ENCODE measurements around the gene SBK2. TPM values are rescaled to one million over a fixed set of nuclear protein-coding genes. Genes with fewer than 3 reads are reported as not detected.
"Not testable (repeated sequence)": the region's sequence is repeated elsewhere in the genome, so short reads cannot be mapped to it uniquely, and the experiment has no call there.

SBK2 gene
- total and polyA plus RNA-seq, 9 of the 15 experiments (the other 6 are each of a cell fraction or from before 2014, with no cell fraction given): not detected

DNA sequence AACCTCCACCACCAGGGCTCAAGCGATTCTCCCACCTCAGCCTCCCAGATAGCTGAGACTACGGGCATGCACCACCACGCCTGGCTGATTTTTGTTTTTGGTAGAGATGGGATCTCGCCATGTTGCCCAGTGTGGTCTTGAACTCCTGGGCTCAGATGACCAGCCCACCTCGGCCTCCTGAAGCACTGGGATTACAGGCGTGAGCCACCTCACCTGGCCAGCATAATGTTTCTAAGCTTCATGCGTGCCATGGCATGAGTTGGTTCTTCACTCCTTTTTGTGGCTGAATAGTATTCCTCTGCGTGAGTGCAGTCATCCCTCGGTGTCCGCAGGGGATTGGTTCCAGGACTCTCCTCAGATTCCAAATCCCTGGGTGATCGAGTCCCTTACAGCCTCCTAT lies 47.9 kb upstream of the SBK2 start:
- H3K4me1 ChIP-seq (replicated peaks in 1 of 2; ENCODE audit: control insufficient read depth in 2 of 2, insufficient read depth in 2 of 2, low read length in 2 of 2): peaks cover 13 to 33% of the 10 kb centered on the region in 2 experiments; a peak in 3 of 5 replicates
- in situ Hi-C loops (cut with MboI) (no loop called here), intact Hi-C loops (cut with micrococcal nuclease) (no loop called here)
- WGBS (ENCODE audit: insufficient coverage, low coverage, missing lambda C conversion rate): 20% methylated on average over 11 of the region's 11 CpGs
- no peak overlapping the region for H3K4me2 ChIP-seq (ENCODE audit: insufficient read depth, low read length)
- no TSS peak for BruUV-seq (replicated peaks)
- no peak overlapping the region for H3K27ac ChIP-seq (ENCODE audit: extremely low read depth, low read depth, low read length)
- no peaks in the 10 kb centered on the region for H3K9me1 ChIP-seq (ENCODE audit: control insufficient read depth, insufficient read depth, low read length)
- no peak overlapping the region for H2AFZ ChIP-seq (ENCODE audit: low read depth, low read length)
- FAIRE-seq (no peak), DNase-seq (ENCODE audit: extremely low read depth in 1 of 4, low spot score in 3 of 4) (no peak), ATAC-seq (no peak)
- ChIA-PET CTCF (ENCODE audit: low intra/inter-chr PET ratio) (no interaction called here), POLR2A (interaction anchor here (0.7 kb wide), 1 partner anchor 27 kb away, joined by 3 read pairs; no protein-coding TSS in a partner anchor)
- H3K36me3 ChIP-seq (ENCODE audit: control insufficient read depth, insufficient read depth, low read length): no peaks in the 10 kb centered on the region
- no peaks in the 10 kb centered on the region for H3K9me3 ChIP-seq (replicated peaks; ENCODE audit: control insufficient read depth, insufficient read depth, low read depth, low read length)
- 0 out of 2 replicates have a peak, but pooled peaks cover 6% of the 10 kb centered on the region for H4K20me1 ChIP-seq (replicated peaks; ENCODE audit: control insufficient read depth, insufficient read depth, low read length)
- H3K9ac ChIP-seq (ENCODE audit: insufficient read depth in 1 of 2, low read depth in 2 of 2, low read length in 2 of 2): no peak overlapping the region
- TF ChIP-seq BCOR (IDR thresholded peaks at IDR 0.05) (peak; percentile 61; the same call in 1 of the 2 replicates), LCOR (CRISPR knock-in tag; IDR thresholded peaks at IDR 0.05) (no peak), ZNF146 (CRISPR knock-in tag; IDR thresholded peaks at IDR 0.05; ENCODE audit: unreplicated experiment) (peak; percentile 68)
- no peak overlapping the region for H3K4me3 ChIP-seq
- H3K79me2 ChIP-seq (ENCODE audit: control insufficient read depth, insufficient read depth, low read length): peaks cover 8% of the 10 kb centered on the region
- H3K27me3 ChIP-seq (ENCODE audit: control insufficient read depth in 2 of 2, insufficient read depth in 2 of 2, low read length in 2 of 2): peaks cover 8 to 12% of the 10 kb centered on the region in 2 experiments; a peak in 4 of 5 replicates

DNA sequence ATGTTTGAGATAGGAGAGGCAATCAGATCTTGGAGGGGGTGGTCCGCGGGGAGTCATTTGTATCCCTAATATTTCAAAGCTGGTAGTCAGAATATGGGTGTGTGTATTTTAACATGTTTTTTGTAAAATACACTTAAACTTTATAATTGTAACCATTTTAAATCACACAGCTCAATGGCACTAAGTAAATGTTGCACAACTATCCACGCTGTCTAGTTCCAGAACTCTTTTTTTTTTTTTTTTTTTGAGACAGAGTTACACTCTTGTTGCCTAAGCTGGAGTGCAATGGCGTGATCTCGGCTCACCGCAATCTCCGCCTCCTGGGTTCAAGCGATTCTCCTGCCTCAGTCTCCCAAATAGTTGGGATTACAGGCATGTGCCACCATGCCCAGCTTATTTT lies 47.0 kb upstream of the SBK2 start:
- Histone ChIP-seq H3K27me3 (ENCODE audit: control insufficient read depth in 2 of 2, insufficient read depth in 2 of 2, low read length in 2 of 2) (peaks cover 8 to 12% of the 10 kb centered on the region in 2 experiments; a peak in 4 of 5 replicates), H3K4me1 (replicated peaks in 1 of 2; ENCODE audit: control insufficient read depth in 2 of 2, insufficient read depth in 2 of 2, low read length in 2 of 2) (peaks cover 13 to 41% of the 10 kb centered on the region in 2 experiments; a peak in 3 of 5 replicates), H3K79me2 (ENCODE audit: control insufficient read depth, insufficient read depth, low read length) (peaks cover 12% of the 10 kb centered on the region)
- H3K9me1 ChIP-seq (ENCODE audit: control insufficient read depth, insufficient read depth, low read length); FAIRE-seq; H3K9me3 ChIP-seq (replicated peaks; ENCODE audit: control insufficient read depth, insufficient read depth, low read depth, low read length); POLR2A ChIA-PET; intact Hi-C loops (cut with micrococcal nuclease); in situ Hi-C loops (cut with MboI); H3K4me2 ChIP-seq (ENCODE audit: insufficient read depth, low read length); H3K27ac ChIP-seq (ENCODE audit: extremely low read depth, low read depth, low read length); H3K4me3 ChIP-seq; ATAC-seq; H3K9ac ChIP-seq (ENCODE audit: insufficient read depth in 1 of 2, low read depth in 2 of 2, low read length in 2 of 2); H4K20me1 ChIP-seq (replicated peaks; ENCODE audit: control insufficient read depth, insufficient read depth, low read length); BruUV-seq (replicated peaks); H3K36me3 ChIP-seq (ENCODE audit: control insufficient read depth, insufficient read depth, low read length); H2AFZ ChIP-seq (ENCODE audit: low read depth, low read length); CTCF ChIA-PET (ENCODE audit: low intra/inter-chr PET ratio); DNase-seq (ENCODE audit: extremely low read depth in 1 of 4, low spot score in 3 of 4); TF ChIP-seq CEBPG (CRISPR knock-in tag; IDR thresholded peaks at IDR 0.05): not testable (repeated sequence)
- WGBS (ENCODE audit: insufficient coverage, low coverage, missing lambda C conversion rate): 35% methylated on average over 8 of the region's 8 CpGs
- TF ChIP-seq CEBPB (tag; IDR thresholded peaks at IDR 0.05) (peak; percentile 63), CEBPG (tag; conservative IDR thresholded peaks at IDR 0.05 in 1 of 2, IDR thresholded peaks at IDR 0.05 in 1 of 2) (peak in 1 of 2 experiments; percentile 53; a peak in 3 of 4 replicates)
